Measurements from ENCODE around the gene CNTNAP2. TPM values are rescaled to one million over a fixed set of nuclear protein-coding genes. Genes with fewer than 3 reads are reported as not detected.

CNTNAP2 gene
- total and polyA plus RNA-seq, 2 experiments from 2014 or later, result not detected

GRCh38 chr7:147400925-147401324 is 1284.3 kb downstream of the CNTNAP2 start:
- no peaks in the 10 kb centered on the region for H4K20me1 ChIP-seq (ENCODE audit: insufficient read depth)
- in situ Hi-C loops (cut with MboI), result no loop called here
- peak overlapping the region; percentile 9 for H3K4me2 ChIP-seq (ENCODE audit: unreplicated experiment)
- WGBS, 2 experiments (ENCODE audit: low coverage in 1 of 2, low lambda C conversion rate in 2 of 2, missing lambda C conversion rate in 2 of 2), result 29 to 41% methylated on average over 1 of the region's 1 CpG
- no peaks in the 10 kb centered on the region for H3K27me3 ChIP-seq (replicated peaks; ENCODE audit: insufficient read depth)
- no peak for TF ChIP-seq EZH2phosphoT487 (IDR thresholded peaks at IDR 0.05; ENCODE audit: insufficient read depth, low read depth)
- TF ChIP-seq EZH2 (IDR thresholded peaks at IDR 0.05; ENCODE audit: insufficient read depth, poor library complexity, severe bottlenecking), result no peak
- no peak for DNase-seq
- peak overlapping the region; percentile 55 for H3K27ac ChIP-seq
- no peaks in the 10 kb centered on the region for H3K79me2 ChIP-seq (ENCODE audit: insufficient read depth)
- no peaks in the 10 kb centered on the region for H3K4me1 ChIP-seq (ENCODE audit: insufficient read depth)
- no peak overlapping the region for H3K9ac ChIP-seq
- H3K9me2 ChIP-seq (ENCODE audit: insufficient read depth), result no peaks in the 10 kb centered on the region
- peak overlapping the region; percentile 39 for H3K4me3 ChIP-seq
- H2AFZ ChIP-seq, result no peak overlapping the region
- H3K36me3 ChIP-seq (ENCODE audit: low read depth), result no peaks in the 10 kb centered on the region
- H3F3A ChIP-seq (ENCODE audit: insufficient read depth), result no peaks in the 10 kb centered on the region
- no peaks in the 10 kb centered on the region for H3K9me3 ChIP-seq (ENCODE audit: low read depth)

- H3K36me3 ChIP-seq (ENCODE audit: low read depth), result no peaks in the 10 kb centered on the region
- no peaks in the 10 kb centered on the region for H3K9me2 ChIP-seq (ENCODE audit: insufficient read depth)
- WGBS, 2 experiments (ENCODE audit: low coverage in 1 of 2, low lambda C conversion rate in 2 of 2, missing lambda C conversion rate in 2 of 2), result 37 to 54% methylated on average over 4 of the region's 4 CpGs
- TF ChIP-seq EZH2 (IDR thresholded peaks at IDR 0.05; ENCODE audit: insufficient read depth, poor library complexity, severe bottlenecking), result no peak
- no peak for TF ChIP-seq EZH2phosphoT487 (IDR thresholded peaks at IDR 0.05; ENCODE audit: insufficient read depth, low read depth)
- H3F3A ChIP-seq (ENCODE audit: insufficient read depth), result no peaks in the 10 kb centered on the region
- no peak overlapping the region for H3K9ac ChIP-seq
- no peak overlapping the region for H2AFZ ChIP-seq
- no peaks in the 10 kb centered on the region for H3K9me3 ChIP-seq (ENCODE audit: low read depth)
- H3K4me3 ChIP-seq, result no peak overlapping the region
- no peaks in the 10 kb centered on the region for H3K27me3 ChIP-seq (replicated peaks; ENCODE audit: insufficient read depth)
- DNase-seq, result no peak
- H3K4me1 ChIP-seq (ENCODE audit: insufficient read depth), result no peaks in the 10 kb centered on the region
- in situ Hi-C loops (cut with MboI), result no loop called here
- no peaks in the 10 kb centered on the region for H4K20me1 ChIP-seq (ENCODE audit: insufficient read depth)
- H3K4me2 ChIP-seq (ENCODE audit: unreplicated experiment), result no peak overlapping the region
- no peak overlapping the region for H3K27ac ChIP-seq
- H3K79me2 ChIP-seq (ENCODE audit: insufficient read depth), result no peaks in the 10 kb centered on the region
These were observed 1289.0 kb downstream of the CNTNAP2 start for GRCh38 chr7:147405621-147406020.

DNA sequence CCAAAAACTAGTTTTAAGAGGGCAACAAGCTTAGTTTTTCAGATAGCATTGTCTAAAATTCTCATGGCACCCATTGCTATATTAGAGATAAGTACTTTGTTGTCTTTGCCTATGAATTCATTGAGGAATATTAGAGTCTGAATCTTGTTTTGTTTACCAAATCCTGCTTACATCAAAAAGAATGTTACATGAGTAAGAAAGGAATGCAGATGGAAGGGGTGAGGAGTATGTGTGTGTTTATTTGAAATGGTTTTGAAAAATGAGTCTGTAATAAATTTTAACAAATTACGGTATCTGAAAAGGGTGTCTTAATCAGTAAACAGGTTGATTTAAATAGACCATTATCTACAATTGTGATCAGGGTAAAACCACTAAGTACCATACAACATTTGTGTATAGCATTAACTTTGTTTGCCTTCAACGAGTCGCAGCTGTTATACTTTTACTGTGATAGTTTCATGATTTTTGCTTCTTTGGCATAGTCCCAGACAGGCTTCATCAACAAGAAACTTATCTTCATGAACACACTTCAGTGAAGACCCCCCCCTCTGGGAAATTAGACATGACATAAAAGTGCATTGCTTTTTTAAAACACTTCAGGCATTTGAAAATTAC is 1290.0 kb downstream of the CNTNAP2 start:
- Histone ChIP-seq H3K4me1 (ENCODE audit: insufficient read depth) (peaks cover 9% of the 10 kb centered on the region; the same call in 1 of the 2 replicates), H3K4me2 (ENCODE audit: unreplicated experiment) (no peak overlapping the region), H3K36me3 (ENCODE audit: low read depth) (no peaks in the 10 kb centered on the region), H3K27ac (no peak overlapping the region), H3K9ac (no peak overlapping the region), H3K9me2 (ENCODE audit: insufficient read depth) (no peaks in the 10 kb centered on the region), H3K4me3 (no peak overlapping the region), H3K9me3 (ENCODE audit: low read depth) (no peaks in the 10 kb centered on the region), H3K27me3 (replicated peaks; ENCODE audit: insufficient read depth) (no peaks in the 10 kb centered on the region), H3F3A (ENCODE audit: insufficient read depth) (no peaks in the 10 kb centered on the region), H4K20me1 (ENCODE audit: insufficient read depth) (no peaks in the 10 kb centered on the region), H3K79me2 (ENCODE audit: insufficient read depth) (no peaks in the 10 kb centered on the region), H2AFZ (no peak overlapping the region)
- DNase-seq, result no peak
- in situ Hi-C loops (cut with MboI), result no loop called here
- TF ChIP-seq EZH2phosphoT487 (IDR thresholded peaks at IDR 0.05; ENCODE audit: insufficient read depth, low read depth) (no peak), EZH2 (IDR thresholded peaks at IDR 0.05; ENCODE audit: insufficient read depth, poor library complexity, severe bottlenecking) (no peak)
- 26 to 30% methylated on average over 3 of the region's 3 CpGs for WGBS, 2 experiments (ENCODE audit: low coverage in 1 of 2, low lambda C conversion rate in 2 of 2, missing lambda C conversion rate in 2 of 2)

DNA sequence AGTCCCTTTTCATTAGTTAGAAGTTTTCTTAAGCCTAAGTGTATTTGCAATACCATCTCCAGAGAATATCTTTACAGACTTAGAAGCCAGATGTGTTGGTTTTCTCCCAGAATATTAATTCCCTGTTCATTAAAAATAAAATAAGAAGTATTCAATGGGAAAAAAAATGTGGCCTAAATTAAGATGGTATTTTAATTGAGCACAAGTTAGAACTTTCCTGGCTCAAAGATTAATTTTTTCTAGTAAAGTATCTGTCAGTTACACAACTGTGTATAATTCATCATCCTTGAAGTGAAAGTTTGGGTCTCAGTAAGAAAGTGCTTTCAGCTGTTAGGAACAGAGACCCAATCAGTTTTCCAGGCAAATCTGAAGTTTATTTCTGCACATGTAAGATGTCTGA is 1294.5 kb downstream of the CNTNAP2 start:
- 0 out of 2 replicates have a peak overlapping the region, but pooled peaks have one; percentile 33 for H2AFZ ChIP-seq
- H3K9me3 ChIP-seq (ENCODE audit: low read depth), result no peaks in the 10 kb centered on the region
- no peak overlapping the region for H3K27ac ChIP-seq
- H3K4me3 ChIP-seq, result no peak overlapping the region
- H3K36me3 ChIP-seq (ENCODE audit: low read depth), result no peaks in the 10 kb centered on the region
- TF ChIP-seq EZH2 (IDR thresholded peaks at IDR 0.05; ENCODE audit: insufficient read depth, poor library complexity, severe bottlenecking), result no peak
- TF ChIP-seq EZH2phosphoT487 (IDR thresholded peaks at IDR 0.05; ENCODE audit: insufficient read depth, low read depth), result no peak
- H3K4me1 ChIP-seq (ENCODE audit: insufficient read depth), result peaks cover 25% of the 10 kb centered on the region; the same call in 1 of the 2 replicates
- no peaks in the 10 kb centered on the region for H4K20me1 ChIP-seq (ENCODE audit: insufficient read depth)
- no peak overlapping the region for H3K9ac ChIP-seq
- H3F3A ChIP-seq (ENCODE audit: insufficient read depth), result peaks cover 15% of the 10 kb centered on the region; the same call in 1 of the 2 replicates
- H3K9me2 ChIP-seq (ENCODE audit: insufficient read depth), result no peaks in the 10 kb centered on the region
- DNase-seq, result no peak
- no peaks in the 10 kb centered on the region for H3K27me3 ChIP-seq (replicated peaks; ENCODE audit: insufficient read depth)
- H3K4me2 ChIP-seq (ENCODE audit: unreplicated experiment), result peak overlapping the region; percentile 14
- in situ Hi-C loops (cut with MboI), result no loop called here
- H3K79me2 ChIP-seq (ENCODE audit: insufficient read depth), result no peaks in the 10 kb centered on the region

Measured in GM23248 (cell line).